ENCODE data around the gene CTBP2. TPM values are rescaled to one million over a fixed set of nuclear protein-coding genes. Genes with fewer than 3 reads are reported as not detected.

CTBP2 gene
- total RNA-seq, 2 donors from 2014 or later, result 26.0 to 36.0 TPM

GRCh38 chr10:124946945-124947344 lies 213.4 kb downstream of the CTBP2 start:
- Histone ChIP-seq H3K27me3 (no peaks in the 10 kb centered on the region), H3K27ac (peak overlapping the region; percentile 5 to 89), H3K9me3 (no peaks in the 10 kb centered on the region), H3K36me3 (peaks cover 3% of the 10 kb centered on the region), H3K4me1 (peaks cover 0 to 58% of the 10 kb centered on the region in 2 donors), H3K4me3 (no peak overlapping the region)
- no peak for DNase-seq (ENCODE audit: low spot score)
- TF ChIP-seq, protein P1, sequence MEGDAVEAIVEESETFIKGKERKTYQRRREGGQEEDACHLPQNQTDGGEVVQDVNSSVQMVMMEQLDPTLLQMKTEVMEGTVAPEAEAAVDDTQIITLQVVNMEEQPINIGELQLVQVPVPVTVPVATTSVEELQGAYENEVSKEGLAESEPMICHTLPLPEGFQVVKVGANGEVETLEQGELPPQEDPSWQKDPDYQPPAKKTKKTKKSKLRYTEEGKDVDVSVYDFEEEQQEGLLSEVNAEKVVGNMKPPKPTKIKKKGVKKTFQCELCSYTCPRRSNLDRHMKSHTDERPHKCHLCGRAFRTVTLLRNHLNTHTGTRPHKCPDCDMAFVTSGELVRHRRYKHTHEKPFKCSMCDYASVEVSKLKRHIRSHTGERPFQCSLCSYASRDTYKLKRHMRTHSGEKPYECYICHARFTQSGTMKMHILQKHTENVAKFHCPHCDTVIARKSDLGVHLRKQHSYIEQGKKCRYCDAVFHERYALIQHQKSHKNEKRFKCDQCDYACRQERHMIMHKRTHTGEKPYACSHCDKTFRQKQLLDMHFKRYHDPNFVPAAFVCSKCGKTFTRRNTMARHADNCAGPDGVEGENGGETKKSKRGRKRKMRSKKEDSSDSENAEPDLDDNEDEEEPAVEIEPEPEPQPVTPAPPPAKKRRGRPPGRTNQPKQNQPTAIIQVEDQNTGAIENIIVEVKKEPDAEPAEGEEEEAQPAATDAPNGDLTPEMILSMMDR (IDR thresholded peaks at IDR 0.05), result no peak

GRCh38 chr10:124944982-124945381 lies 215.4 kb downstream of the CTBP2 start:
- DNase-seq (ENCODE audit: low spot score), result no peak
- Histone ChIP-seq H3K4me1 (peaks cover 0 to 71% of the 10 kb centered on the region in 2 donors), H3K9me3 (no peaks in the 10 kb centered on the region), H3K36me3 (peaks cover 3% of the 10 kb centered on the region), H3K27me3 (no peaks in the 10 kb centered on the region), H3K4me3 (no peak overlapping the region), H3K27ac (peak overlapping the region; percentile 41 to 89)
- TF ChIP-seq, protein P1 (IDR thresholded peaks at IDR 0.05), result no peak

GRCh38 chr10:124943301-124944092 lies 216.9 kb downstream of the CTBP2 start:
- H3K27me3 ChIP-seq, result no peaks in the 10 kb centered on the region
- peaks cover 0 to 77% of the 10 kb centered on the region in 2 donors for H3K4me1 ChIP-seq
- TF ChIP-seq, protein P1 (IDR thresholded peaks at IDR 0.05), result no peak
- H3K36me3 ChIP-seq, result peaks cover 3% of the 10 kb centered on the region
- H3K4me3 ChIP-seq, result peak overlapping the region; percentile 5 to 16
- DNase-seq (ENCODE audit: low spot score), result no peak
- H3K9me3 ChIP-seq, result no peaks in the 10 kb centered on the region
- peak overlapping the region; percentile 41 to 89 for H3K27ac ChIP-seq

- H3K36me3 ChIP-seq, result peaks cover 3% of the 10 kb centered on the region
- TF ChIP-seq, protein P1 (IDR thresholded peaks at IDR 0.05), result no peak
- no peaks in the 10 kb centered on the region for H3K27me3 ChIP-seq
- peak overlapping the region; percentile 41 to 89 for H3K27ac ChIP-seq
- DNase-seq (ENCODE audit: low spot score), result no peak
- H3K4me1 ChIP-seq, result peaks cover 0 to 72% of the 10 kb centered on the region in 2 donors
- peak overlapping the region; percentile 5 to 16 for H3K4me3 ChIP-seq
- H3K9me3 ChIP-seq, result no peaks in the 10 kb centered on the region
These were observed 217.8 kb downstream of the CTBP2 start for GRCh38 chr10:124942317-124943169.

GRCh38 chr10:124941823-124942222 lies 218.5 kb downstream of the CTBP2 start, which contains the start of gene ZRANB1:
Gene ZRANB1 (plus strand): TSS chr10:124942123. CDS start chr10:124942494, 371 bp downstream.
- Histone ChIP-seq H3K27ac (peak within 1 kb of the TSS; percentile 41 to 89), H3K4me1 (peaks cover 0 to 64% of the 10 kb centered on the region in 2 donors), H3K27me3 (no peaks in the 10 kb centered on the region), H3K36me3 (peaks cover 3% of the 10 kb centered on the region), H3K4me3 (peak within 1 kb of the TSS in 1 of 2 donors; percentile 5), H3K9me3 (no peaks in the 10 kb centered on the region)
- TF ChIP-seq, protein P1 (IDR thresholded peaks at IDR 0.05), result no peak
- DNase-seq (ENCODE audit: low spot score), result no peak
